Left forelimb (tissue), 1 donor: Measurements from ENCODE around the gene RANBP9.

Experiments used
- DNase-seq: peaks from one replicate; pipeline ENCODE4 v3.0.0-alpha.2; 2018; ENCODE audit warnings: low spot score

The RANBP9 gene

GRCh38 chr6:13710552-13711323, 897 bp downstream of the RANBP9 start:
- peak; percentile 76 for DNase-seq

- no peak for DNase-seq
These were observed 1.7 kb downstream of the RANBP9 start for GRCh38 chr6:13709689-13710551.

GRCh38 chr6:13708736-13709135, 2.9 kb downstream of the RANBP9 start:
- DNase-seq = no peak

GRCh38 chr6:13703496-13703895, 8.1 kb downstream of the RANBP9 start:
- no peak for DNase-seq

- no peak for DNase-seq
These were observed 8.8 kb downstream of the RANBP9 start for GRCh38 chr6:13702809-13703302.

- no peak for DNase-seq
These were observed 11.4 kb downstream of the RANBP9 start for GRCh38 chr6:13700232-13700631.

- no peak for DNase-seq
These were observed 12.9 kb downstream of the RANBP9 start for GRCh38 chr6:13698715-13699114.

GRCh38 chr6:13697857-13698256, 13.8 kb downstream of the RANBP9 start:
- DNase-seq = no peak

- no peak for DNase-seq
These were observed 15.4 kb downstream of the RANBP9 start for GRCh38 chr6:13696226-13696625.

- DNase-seq = no peak
These were observed 16.4 kb downstream of the RANBP9 start for GRCh38 chr6:13695252-13695651.

- no peak for DNase-seq
These were observed 17.1 kb downstream of the RANBP9 start for GRCh38 chr6:13694562-13694961.

GRCh38 chr6:13689511-13690256, 22.0 kb downstream of the RANBP9 start:
- DNase-seq = no peak

GRCh38 chr6:13688692-13689196, 22.9 kb downstream of the RANBP9 start:
- DNase-seq = no peak

GRCh38 chr6:13687917-13688351, 23.7 kb downstream of the RANBP9 start:
- DNase-seq = no peak

GRCh38 chr6:13684855-13685254, 26.8 kb downstream of the RANBP9 start:
- no peak for DNase-seq

GRCh38 chr6:13683038-13683437, 28.6 kb downstream of the RANBP9 start:
- DNase-seq = no peak

- no peak for DNase-seq
These were observed 29.3 kb downstream of the RANBP9 start for GRCh38 chr6:13682346-13682745.

GRCh38 chr6:13681305-13682061, 30.2 kb downstream of the RANBP9 start:
- no peak for DNase-seq

- DNase-seq = no peak
These were observed 31.1 kb downstream of the RANBP9 start for GRCh38 chr6:13680448-13680968.

GRCh38 chr6:13679996-13680395, 31.6 kb downstream of the RANBP9 start:
- no peak for DNase-seq
